BLaER1 (cell line): Measurements from ENCODE around the gene PLA1A.

Source experiments
- H3K27ac ChIP-seq: shearing (Covaris generic); formaldehyde crosslinking; 2 replicates; pipeline ENCODE4 v1.8.1; 2022
- H3K27me3 ChIP-seq: shearing (Covaris generic); formaldehyde crosslinking; 2 replicates; pipeline ENCODE4 v1.8.1; 2022
- H3K36me3 ChIP-seq: shearing (Covaris generic); formaldehyde crosslinking; 2 replicates; pipeline ENCODE4 v1.8.1; 2022
- H3K4me1 ChIP-seq: shearing (Covaris generic); formaldehyde crosslinking; 2 replicates; pipeline ENCODE4 v1.8.1; 2022
- H3K4me2 ChIP-seq: shearing (Covaris generic); formaldehyde crosslinking; 2 replicates; pipeline ENCODE4 v1.8.1; 2022
- H3K4me3 ChIP-seq: shearing (Covaris generic); formaldehyde crosslinking; 2 replicates; pipeline ENCODE4 v1.8.1; 2022
- H3K9ac ChIP-seq: shearing (Covaris generic); formaldehyde crosslinking; 2 replicates; pipeline ENCODE4 v1.8.1; 2022
- H3K9me3 ChIP-seq: shearing (Covaris generic); formaldehyde crosslinking; 2 replicates; pipeline ENCODE4 v1.8.1; 2022
- H4K20me1 ChIP-seq: shearing (Covaris generic); formaldehyde crosslinking; 2 replicates; pipeline ENCODE4 v1.8.1; 2022
- Cebpa-rat ChIP-seq: shearing (Covaris generic); IDR thresholded peaks from 2 replicates; pipeline ENCODE4 v1.8.1; 2022

PLA1A gene

GRCh38 chr3:119575507-119575906 lies 22.2 kb upstream of the PLA1A start:
- no peak for TF ChIP-seq Cebpa-rat
- Histone ChIP-seq H3K4me2 (no peak overlapping the region), H3K27ac (no peak overlapping the region), H3K27me3 (peaks cover 27% of the 10 kb centered on the region), H3K4me1 (peaks cover 14% of the 10 kb centered on the region), H3K9me3 (peaks cover 6% of the 10 kb centered on the region; the same call in 1 of the 2 replicates), H3K9ac (no peak overlapping the region), H4K20me1 (no peaks in the 10 kb centered on the region), H3K4me3 (no peak overlapping the region), H3K36me3 (no peaks in the 10 kb centered on the region)

DNA sequence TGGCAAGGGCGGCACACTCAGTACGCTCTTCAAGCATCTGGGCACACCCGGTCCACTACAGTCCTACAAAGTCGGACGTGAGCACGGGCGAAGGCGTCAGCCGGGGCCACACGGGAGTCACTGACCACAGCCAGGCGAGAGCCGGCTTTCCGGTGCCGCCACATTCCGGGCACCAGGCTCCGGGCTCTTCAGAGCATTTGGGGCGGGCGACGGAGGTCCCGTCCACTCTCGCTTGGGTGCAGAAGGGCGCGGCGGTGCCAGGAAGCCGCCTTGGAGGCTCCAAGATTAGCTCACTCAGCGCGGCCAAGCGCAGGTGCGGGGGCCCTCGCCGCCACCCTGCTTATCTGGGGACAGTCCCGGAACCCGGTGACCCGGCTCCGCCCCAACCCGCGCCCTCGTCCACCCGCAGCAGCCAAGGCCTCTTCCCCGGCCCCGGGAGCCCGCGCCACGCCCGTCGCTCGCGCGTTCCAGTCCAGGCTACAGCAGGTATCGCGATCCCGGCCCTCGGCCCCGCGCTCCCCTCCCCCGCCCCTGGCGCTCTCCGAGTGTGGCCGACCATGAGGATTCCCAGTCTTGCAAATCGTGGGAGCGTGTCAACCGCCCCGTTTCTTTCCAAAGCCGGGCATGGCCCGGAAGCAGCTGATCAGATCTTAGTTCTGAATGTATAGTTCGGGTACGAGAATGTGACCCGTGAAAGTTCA lies 18.2 kb upstream of the PLA1A start, which contains the start of gene ADPRH:
ADPRH (plus strand) TSS at position 127 of the 701 bp plus-strand sequence. CDS start 2,678 bp downstream, outside the sequence.
- no peak for TF ChIP-seq Cebpa-rat
- H4K20me1 ChIP-seq, result no peaks in the 10 kb centered on the region
- H3K27ac ChIP-seq, result peak within 1 kb of the TSS; percentile 30; the same call in 1 of the 2 replicates
- peaks cover 6% of the 10 kb centered on the region; the same call in 1 of the 2 replicates for H3K9me3 ChIP-seq
- no peaks in the 10 kb centered on the region for H3K36me3 ChIP-seq
- H3K4me3 ChIP-seq, result peak within 1 kb of the TSS; percentile 66
- H3K4me2 ChIP-seq, result peak within 1 kb of the TSS; percentile 85
- peak within 1 kb of the TSS; percentile 49 for H3K9ac ChIP-seq
- H3K27me3 ChIP-seq, result peaks cover 32% of the 10 kb centered on the region
- peaks cover 15% of the 10 kb centered on the region for H3K4me1 ChIP-seq

- H3K4me3 ChIP-seq, result peak overlapping the region; percentile 66
- no peaks in the 10 kb centered on the region for H3K36me3 ChIP-seq
- peak overlapping the region; percentile 85 for H3K4me2 ChIP-seq
- peaks cover 32% of the 10 kb centered on the region for H3K27me3 ChIP-seq
- TF ChIP-seq Cebpa-rat, result no peak
- peaks cover 15% of the 10 kb centered on the region for H3K4me1 ChIP-seq
- H3K27ac ChIP-seq, result peak overlapping the region; percentile 30; the same call in 1 of the 2 replicates
- peaks cover 6% of the 10 kb centered on the region; the same call in 1 of the 2 replicates for H3K9me3 ChIP-seq
- H4K20me1 ChIP-seq, result no peaks in the 10 kb centered on the region
- peak overlapping the region; percentile 49 for H3K9ac ChIP-seq
Observed at GRCh38 chr3:119580067-119580760, 17.5 kb upstream of the PLA1A start.

- Histone ChIP-seq H3K4me1 (peaks cover 15% of the 10 kb centered on the region), H4K20me1 (no peaks in the 10 kb centered on the region), H3K36me3 (no peaks in the 10 kb centered on the region), H3K27me3 (peaks cover 32% of the 10 kb centered on the region), H3K27ac (no peak overlapping the region), H3K9me3 (peaks cover 6% of the 10 kb centered on the region; the same call in 1 of the 2 replicates), H3K9ac (no peak overlapping the region), H3K4me3 (no peak overlapping the region), H3K4me2 (no peak overlapping the region)
- TF ChIP-seq Cebpa-rat, result no peak
Observed at GRCh38 chr3:119582178-119582577, 15.5 kb upstream of the PLA1A start.

DNA sequence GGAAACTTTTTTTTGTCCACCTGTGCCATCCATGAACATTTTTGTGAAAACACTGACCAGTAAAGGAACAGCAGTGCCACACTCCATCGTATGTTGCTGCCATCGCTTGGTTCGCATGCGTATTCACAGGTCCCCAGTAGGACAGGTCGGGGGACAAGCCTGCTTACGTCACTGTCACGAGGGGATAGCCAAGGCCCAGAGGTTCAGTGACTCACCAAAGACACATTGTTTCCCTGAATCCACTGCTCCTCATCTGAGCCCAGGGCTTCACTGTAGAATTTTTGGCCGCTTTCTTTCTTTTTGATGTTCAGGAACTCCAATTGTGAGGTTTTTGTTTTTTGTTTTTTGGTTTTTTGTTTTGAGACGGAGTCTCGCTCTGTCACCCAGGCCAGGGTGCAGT lies 12.5 kb upstream of the PLA1A start:
- H3K4me3 ChIP-seq, result no peak overlapping the region
- no peak overlapping the region for H3K4me2 ChIP-seq
- no peak overlapping the region for H3K27ac ChIP-seq
- H3K9me3 ChIP-seq, result peaks cover 2% of the 10 kb centered on the region
- H3K4me1 ChIP-seq, result peaks cover 20% of the 10 kb centered on the region
- TF ChIP-seq Cebpa-rat, result no peak
- H4K20me1 ChIP-seq, result no peaks in the 10 kb centered on the region
- no peak overlapping the region for H3K9ac ChIP-seq
- H3K27me3 ChIP-seq, result peaks cover 8% of the 10 kb centered on the region
- H3K36me3 ChIP-seq, result no peaks in the 10 kb centered on the region

DNA sequence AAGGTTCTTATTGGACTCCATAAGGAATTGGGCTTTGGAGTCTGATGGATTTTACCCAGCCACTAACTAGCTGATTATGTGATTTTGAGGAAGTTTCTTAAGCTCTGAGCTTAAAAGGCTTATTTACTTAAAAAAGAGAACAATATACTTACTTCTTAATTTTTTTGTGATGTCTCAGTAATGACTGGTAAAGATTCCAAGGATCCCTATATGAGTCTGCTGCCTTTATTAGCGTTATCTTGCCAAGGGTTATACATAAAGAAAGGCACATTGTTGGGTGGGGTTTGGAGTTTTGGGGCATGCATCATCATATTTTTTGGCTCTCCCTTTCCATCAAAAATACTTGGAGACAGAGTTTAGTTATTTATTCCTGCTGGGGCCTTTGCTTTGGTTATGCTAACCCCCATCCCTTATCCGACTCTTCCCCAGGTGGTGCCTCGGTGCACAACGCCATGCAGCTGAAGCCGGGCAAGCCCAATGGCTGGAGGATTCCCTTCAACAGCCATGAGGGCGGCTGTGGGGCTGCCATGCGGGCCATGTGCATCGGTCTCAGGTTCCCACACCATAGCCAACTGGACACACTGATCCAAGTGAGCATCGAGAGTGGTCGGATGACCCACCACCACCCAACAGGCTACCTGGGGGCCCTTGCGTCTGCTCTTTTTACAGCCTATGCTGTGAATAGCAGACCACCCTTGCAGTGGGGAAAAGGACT lies 11.7 kb upstream of the PLA1A start:
- no peak overlapping the region for H3K27ac ChIP-seq
- H3K9ac ChIP-seq, result no peak overlapping the region
- no peak for TF ChIP-seq Cebpa-rat
- H3K9me3 ChIP-seq, result peaks cover 10% of the 10 kb centered on the region
- no peaks in the 10 kb centered on the region for H3K36me3 ChIP-seq
- H3K4me3 ChIP-seq, result no peak overlapping the region
- peaks cover 16% of the 10 kb centered on the region for H3K4me1 ChIP-seq
- H3K27me3 ChIP-seq, result no peaks in the 10 kb centered on the region
- H4K20me1 ChIP-seq, result no peaks in the 10 kb centered on the region
- H3K4me2 ChIP-seq, result no peak overlapping the region

DNA sequence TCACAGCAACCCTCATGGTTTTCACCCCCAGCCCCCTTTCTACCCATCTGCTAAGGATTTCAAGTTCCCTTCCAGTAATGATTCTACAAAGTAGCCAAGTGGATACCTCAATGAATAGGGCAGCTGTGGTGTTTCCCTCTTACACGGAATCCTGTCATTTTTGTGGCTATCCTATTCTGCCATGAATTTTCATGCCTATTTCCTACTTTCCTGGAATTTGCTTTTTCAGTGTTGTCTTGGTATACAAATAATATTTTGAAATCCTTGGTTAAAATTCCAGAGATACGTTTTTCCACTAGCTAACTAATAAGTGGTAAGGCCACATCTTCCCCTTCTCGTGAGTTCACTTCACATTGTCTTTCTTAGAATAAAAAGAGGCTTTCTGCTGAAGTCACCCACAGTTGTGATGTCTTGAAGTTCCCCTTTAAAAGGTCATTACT lies 10.9 kb upstream of the PLA1A start:
- H3K27ac ChIP-seq, result no peak overlapping the region
- H3K4me1 ChIP-seq, result peaks cover 16% of the 10 kb centered on the region
- no peak for TF ChIP-seq Cebpa-rat
- H3K4me2 ChIP-seq, result no peak overlapping the region
- peaks cover 15% of the 10 kb centered on the region for H3K9me3 ChIP-seq
- H3K36me3 ChIP-seq, result no peaks in the 10 kb centered on the region
- no peaks in the 10 kb centered on the region for H3K27me3 ChIP-seq
- H4K20me1 ChIP-seq, result no peaks in the 10 kb centered on the region
- H3K4me3 ChIP-seq, result no peak overlapping the region
- H3K9ac ChIP-seq, result no peak overlapping the region

DNA sequence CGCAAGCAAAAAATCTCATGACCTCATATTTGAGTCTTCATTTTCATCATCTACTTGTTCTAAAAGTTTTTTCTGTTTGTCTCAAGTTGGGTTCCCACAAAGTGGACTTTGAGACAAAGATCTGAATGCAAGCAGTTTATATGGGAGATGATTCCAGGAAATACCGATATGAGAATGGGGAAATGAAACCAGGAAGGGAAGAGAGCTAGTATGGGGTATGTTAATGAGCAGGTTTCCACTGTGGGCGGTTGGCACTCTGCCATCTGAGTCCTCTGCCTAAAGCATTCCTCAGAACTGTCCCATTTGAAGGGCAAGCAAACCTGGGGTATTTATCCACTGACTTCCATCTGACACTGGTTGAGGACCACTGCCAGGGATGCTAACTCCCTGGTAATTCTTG lies 9.6 kb upstream of the PLA1A start:
- peak overlapping the region; percentile 53 for H3K4me2 ChIP-seq
- no peaks in the 10 kb centered on the region for H3K36me3 ChIP-seq
- H3K4me1 ChIP-seq, result peaks cover 16% of the 10 kb centered on the region
- peaks cover 15% of the 10 kb centered on the region for H3K9me3 ChIP-seq
- H4K20me1 ChIP-seq, result no peaks in the 10 kb centered on the region
- no peak overlapping the region for H3K4me3 ChIP-seq
- H3K27ac ChIP-seq, result no peak overlapping the region
- H3K27me3 ChIP-seq, result no peaks in the 10 kb centered on the region
- H3K9ac ChIP-seq, result no peak overlapping the region
- no peak for TF ChIP-seq Cebpa-rat

GRCh38 chr3:119589102-119589773 lies 8.4 kb upstream of the PLA1A start:
- Histone ChIP-seq H3K36me3 (no peaks in the 10 kb centered on the region), H3K4me1 (peaks cover 16% of the 10 kb centered on the region), H3K9ac (no peak overlapping the region), H3K4me3 (no peak overlapping the region), H3K9me3 (peaks cover 15% of the 10 kb centered on the region), H3K27ac (no peak overlapping the region), H3K4me2 (no peak overlapping the region), H3K27me3 (no peaks in the 10 kb centered on the region), H4K20me1 (no peaks in the 10 kb centered on the region)
- TF ChIP-seq Cebpa-rat, result no peak
